B cell (primary cell): Measurements from ENCODE around the gene PCDH8. TPM values are rescaled to one million over a fixed set of nuclear protein-coding genes. Genes with fewer than 3 reads are reported as not detected.

Source experiments
- ATAC-seq: fragments of 200-7000 bp; cut with Tn5 transposase; one replicate; pipeline ENCODE4 v1.10.0; 2021; ENCODE audit warnings: low read depth, mild to moderate bottlenecking, moderate number of reproducible peaks, moderate library complexity
- CTCF ChIA-PET: fragments of 350-600 bp; sonication (Branson Sonifier 250); formaldehyde crosslinking; loops from one replicate; lab custom pipeline; 2021; ENCODE audit warnings: antibody characterized with exemption, inconsistent platforms; lab: Charles Lee
- POLR2A ChIA-PET: fragments of 350-600 bp; sonication (Branson Sonifier 250); formaldehyde crosslinking; loops from one replicate; lab custom pipeline; 2021; ENCODE audit warnings: antibody characterized with exemption; lab: Charles Lee
- DNase-seq: peaks from one replicate; pipeline ENCODE4 v3.0.0; 2013
- H2AFZ ChIP-seq: 2 replicates; pipeline ENCODE4 v1.6.1; 2012; ENCODE audit warnings: mild to moderate bottlenecking, low read depth, low read length; ENCODE audit not compliant: insufficient read depth, poor library complexity, severe bottlenecking
- H3K27ac ChIP-seq, 2 donors: 1 replicate in 1 of 2; 2 replicates in 1 of 2; pipeline ENCODE4 v1.5.1; 2012 to 2013; ENCODE audit warnings: low read length in 2 of 2, mild to moderate bottlenecking in 2 of 2, moderate library complexity in 1 of 2
- H3K27me3 ChIP-seq, 4 experiments: fragments of 200-600 bp in 1 of 4; sonication (generic) in 1 of 4; replicated peaks in 1 of 4; 1 replicate in 2 of 4; 2 replicates in 2 of 4; pipeline versions ENCODE4 v1.6.1 to v1.7.0; 2013 to 2016; ENCODE audit warnings: low read length in 3 of 4, mild to moderate bottlenecking in 2 of 4, mixed read lengths in 1 of 4, moderate library complexity in 1 of 4; ENCODE audit not compliant: insufficient read depth in 4 of 4, control insufficient read depth in 3 of 4; ENCODE audit errors: control extremely low read depth in 1 of 4
- H3K36me3 ChIP-seq, 2 experiments: replicated peaks in 1 of 2; 1 replicate in 1 of 2; 2 replicates in 1 of 2; pipeline versions ENCODE4 v1.6.1 to v1.7.1; 2013; ENCODE audit warnings: low read length in 1 of 2; ENCODE audit not compliant: insufficient read depth in 2 of 2, control insufficient read depth in 1 of 2; ENCODE audit errors: control extremely low read depth in 1 of 2, extremely low read depth in 1 of 2
- H3K4me1 ChIP-seq, 2 donors: fragments of 200-600 bp in 1 of 2; sonication (generic) in 1 of 2; 1 replicate in 1 of 2; 2 replicates in 1 of 2; pipeline versions ENCODE4 v1.5.1 to v1.6.1; 2013 to 2017; ENCODE audit warnings: low read length in 2 of 2; ENCODE audit not compliant: control insufficient read depth in 2 of 2, insufficient read depth in 2 of 2
- H3K4me2 ChIP-seq: replicated peaks from 2 replicates; pipeline ENCODE3; 2012; ENCODE audit warnings: mild to moderate bottlenecking, low read depth, low read length; ENCODE audit not compliant: poor library complexity, severe bottlenecking
- H3K4me3 ChIP-seq, 5 experiments: fragments of 200-600 bp in 1 of 5; sonication (generic) in 1 of 5; 1 replicate in 3 of 5; 2 replicates in 2 of 5; pipeline versions ENCODE4 v1.5.1 to v1.7.0; 2011 to 2016; ENCODE audit warnings: low read length in 4 of 5, mild to moderate bottlenecking in 4 of 5, low read depth in 2 of 5, control low read depth in 1 of 5, moderate library complexity in 1 of 5; ENCODE audit not compliant: insufficient read depth in 1 of 5; ENCODE audit errors: control extremely low read depth in 1 of 5, extremely low read depth in 1 of 5
- H3K79me2 ChIP-seq: fragments of 200-600 bp; sonication (generic); one replicate; pipeline ENCODE4 v1.6.0; 2016; ENCODE audit warnings: low read length; ENCODE audit not compliant: control insufficient read depth, insufficient read depth
- H3K9ac ChIP-seq: fragments of 200-600 bp; sonication (generic); 2 replicates; pipeline ENCODE4 v1.6.1; 2017; ENCODE audit warnings: mild to moderate bottlenecking, low read length, moderate library complexity
- H3K9me3 ChIP-seq, 3 donors: one replicate each; pipeline versions ENCODE4 v1.6.1 to v1.7.1; 2013; ENCODE audit warnings: low read length in 2 of 3; ENCODE audit not compliant: control insufficient read depth in 2 of 3, insufficient read depth in 1 of 3; ENCODE audit errors: control extremely low read depth in 1 of 3
- H4K20me1 ChIP-seq: 2 replicates; pipeline ENCODE4 v1.6.0; 2012; ENCODE audit warnings: mild to moderate bottlenecking, low read length; ENCODE audit not compliant: insufficient read depth, control insufficient read depth, poor library complexity, severe bottlenecking
- H3K27ac Mint-ChIP-seq: one replicate; pipeline ENCODE4 v1.8.0; 2021; ENCODE audit warnings: mixed read lengths
- H3K27me3 Mint-ChIP-seq: one replicate; pipeline ENCODE4 v1.8.0; 2021; ENCODE audit warnings: mixed read lengths
- H3K4me1 Mint-ChIP-seq: one replicate; pipeline ENCODE4 v1.8.0; 2021; ENCODE audit warnings: mixed read lengths
- H3K4me3 Mint-ChIP-seq: one replicate; pipeline ENCODE4 v1.8.0; 2021; ENCODE audit warnings: mixed read lengths
- H3K9me3 Mint-ChIP-seq: one replicate; pipeline ENCODE4 v1.8.0; 2022; ENCODE audit warnings: mixed read lengths; ENCODE audit not compliant: insufficient read depth
- CTCF ChIP-seq: fragments of 200-600 bp; IDR thresholded peaks from one replicate; pipeline ENCODE4 v1.8.0; 2022; ENCODE audit warnings: antibody characterized with exemption, mild to moderate bottlenecking
- EZH2 ChIP-seq: IDR thresholded peaks from 2 replicates; pipeline ENCODE4 v1.6.1; 2012; ENCODE audit warnings: borderline replicate concordance, low read depth, mild to moderate bottlenecking, moderate library complexity, low read length; ENCODE audit not compliant: insufficient read depth, poor library complexity, severe bottlenecking
- WGBS: methylation state at CpG from one replicate; pipeline ENCODE4 v1.1.5; 2013; ENCODE audit warnings: missing lambda C conversion rate; ENCODE audit not compliant: insufficient coverage; 5-methylcytosine and 5-hydroxymethylcytosine counted together
- intact Hi-C: fragments of 100-400 bp; cut with micrococcal nuclease; formaldehyde crosslinking; loops from one replicate; pipeline ENCODE4 v1.10.0; 2022
- polyA plus RNA-seq: library from polyadenylated mRNA; depleted of rRNA; stranded (reverse); fragments of >200 nt; gene quantifications from 2 replicates; pipeline ENCODE4 v1.2.3, GENCODE V29; 2012
- total RNA-seq, 2 donors: library from RNA; stranded (reverse); fragments of 120-200 nt in 1 of 2; gene quantifications; 1 replicate in 1 of 2; 2 replicates in 1 of 2; pipeline versions ENCODE4 v1.2.3 to v1.2.4, GENCODE V29; 2013 to 2022

Gene PCDH8
- total and polyA plus RNA-seq, 2 donors (not counting 1 experiment from before 2014, with no cell fraction given), result not detected

- no peak overlapping the region for H3K4me2 ChIP-seq
- TF ChIP-seq CTCF (peak; percentile 41), EZH2 (no peak)
- 90% methylated on average over 4 of the region's 8 CpGs for WGBS
- no peaks in the 10 kb centered on the region for H3K4me1 ChIP-seq
- ATAC-seq (no peak), DNase-seq (peak; percentile 11)
- H3K27me3 ChIP-seq, result no peaks in the 10 kb centered on the region
- Mint-ChIP-seq H3K27me3 (peaks cover 11% of the 10 kb centered on the region), H3K9me3 (no peaks in the 10 kb centered on the region), H3K27ac (no peak overlapping the region), H3K4me3 (no peak overlapping the region), H3K4me1 (no peaks in the 10 kb centered on the region)
- H3K36me3 ChIP-seq, result no peaks in the 10 kb centered on the region
- H3K9ac ChIP-seq, result no peak overlapping the region
- ChIA-PET CTCF (interaction anchor here (0.7 to 3.0 kb wide), 6 partner anchors 20 to 86 kb away, joined by 3 to 38 read pairs (median 4); no protein-coding TSS in a partner anchor), POLR2A (no interaction called here)
- H3K27ac ChIP-seq, result no peak overlapping the region
- no peaks in the 10 kb centered on the region for H3K9me3 ChIP-seq
- intact Hi-C loops, result loop anchor here (1.0 kb wide), 1 partner anchor 71 kb away; no protein-coding TSS in a partner anchor
- H4K20me1 ChIP-seq, result no peaks in the 10 kb centered on the region
- H3K79me2 ChIP-seq, result no peaks in the 10 kb centered on the region
- H2AFZ ChIP-seq, result no peak overlapping the region
- no peak overlapping the region for H3K4me3 ChIP-seq
Measured at GRCh38 chr13:52896827-52897659, 48.6 kb upstream of the PCDH8 start.

- no peaks in the 10 kb centered on the region for H3K4me1 Mint-ChIP-seq
- Histone ChIP-seq H3K27ac (no peak overlapping the region), H3K4me3 (no peak overlapping the region), H3K36me3 (no peaks in the 10 kb centered on the region), H4K20me1 (no peaks in the 10 kb centered on the region), H3K27me3 (no peaks in the 10 kb centered on the region), H3K4me1 (no peaks in the 10 kb centered on the region), H3K79me2 (no peaks in the 10 kb centered on the region), H3K4me2 (no peak overlapping the region), H2AFZ (no peak overlapping the region), H3K9me3 (peaks cover 0 to 2% (median 2%) of the 10 kb centered on the region in 3 donors), H3K9ac (no peak overlapping the region)
- intact Hi-C loops, result no loop called here
- no peak overlapping the region for H3K27ac Mint-ChIP-seq
- H3K27me3 Mint-ChIP-seq, result peaks cover 19% of the 10 kb centered on the region
- ChIA-PET CTCF (interaction anchor here (1.6 kb wide), 1 partner anchor 74 kb away, joined by 6 read pairs; no protein-coding TSS in a partner anchor), POLR2A (no interaction called here)
- DNase-seq (no peak), ATAC-seq (no peak)
- H3K4me3 Mint-ChIP-seq, result no peak overlapping the region
- no peak for TF ChIP-seq EZH2
- TF ChIP-seq CTCF, result no peak
- 92% methylated on average over 4 of the region's 5 CpGs for WGBS
- H3K9me3 Mint-ChIP-seq, result no peaks in the 10 kb centered on the region
Measured at GRCh38 chr13:52894413-52894812, 46.0 kb upstream of the PCDH8 start.
